LHCN-M2 (cell line): ENCODE measurements around the gene RGL3. TPM values are rescaled to one million over a fixed set of nuclear protein-coding genes. Genes with fewer than 3 reads are reported as not detected.
"Not testable (repeated sequence)": the region's sequence is repeated elsewhere in the genome, so short reads cannot be mapped to it uniquely, and the experiment has no call there.

Experiments
- DNase-seq: peaks from one replicate; pipeline ENCODE4 v3.0.0-alpha.2; 2012; ENCODE audit warnings: low read depth
- total RNA-seq: library from RNA; depleted of rRNA; stranded (reverse); fragments of >200 nt; gene quantifications from 2 replicates; pipeline ENCODE4 v1.2.3, GENCODE V29; 2014

The RGL3 gene
- total RNA-seq, 1 experiment from 2014 or later: 3.2 TPM

DNA sequence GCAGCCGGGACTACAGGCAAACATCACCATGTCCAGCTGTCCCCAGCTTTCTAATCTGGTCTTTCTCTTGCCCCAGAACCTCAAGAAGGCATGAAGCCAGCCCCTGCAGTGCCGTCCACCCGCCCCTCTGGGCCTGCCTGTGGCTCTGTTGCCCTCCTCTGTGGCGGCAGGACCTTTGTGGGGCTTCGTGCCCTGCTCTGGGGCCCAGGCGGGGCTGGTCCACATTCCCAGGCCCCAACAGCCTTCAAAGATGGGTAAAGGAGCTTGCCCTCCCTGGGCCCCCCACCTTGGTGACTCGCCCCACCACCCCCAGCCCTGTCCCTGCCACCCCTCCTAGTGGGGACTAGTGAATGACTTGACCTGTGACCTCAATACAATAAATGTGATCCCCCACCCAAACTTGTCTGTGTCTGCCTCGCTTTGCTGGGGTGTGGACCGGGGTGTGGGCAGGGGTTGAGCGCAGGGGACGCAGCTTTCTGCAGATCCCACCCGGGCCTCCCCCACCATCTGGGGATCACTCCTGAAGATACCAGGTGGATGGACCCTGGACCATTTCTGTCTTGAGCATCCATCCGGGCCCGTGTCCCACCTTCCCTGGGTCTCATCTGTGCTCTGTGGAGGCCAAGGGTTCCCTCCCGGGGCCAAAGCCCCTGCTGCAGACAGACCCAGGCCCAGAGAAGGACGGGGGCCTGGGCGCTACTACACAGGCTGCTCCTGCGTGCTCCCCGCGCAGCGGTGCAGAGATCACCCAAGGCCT, 31.6 kb upstream of the RGL3 start:
- no peak for DNase-seq

DNA sequence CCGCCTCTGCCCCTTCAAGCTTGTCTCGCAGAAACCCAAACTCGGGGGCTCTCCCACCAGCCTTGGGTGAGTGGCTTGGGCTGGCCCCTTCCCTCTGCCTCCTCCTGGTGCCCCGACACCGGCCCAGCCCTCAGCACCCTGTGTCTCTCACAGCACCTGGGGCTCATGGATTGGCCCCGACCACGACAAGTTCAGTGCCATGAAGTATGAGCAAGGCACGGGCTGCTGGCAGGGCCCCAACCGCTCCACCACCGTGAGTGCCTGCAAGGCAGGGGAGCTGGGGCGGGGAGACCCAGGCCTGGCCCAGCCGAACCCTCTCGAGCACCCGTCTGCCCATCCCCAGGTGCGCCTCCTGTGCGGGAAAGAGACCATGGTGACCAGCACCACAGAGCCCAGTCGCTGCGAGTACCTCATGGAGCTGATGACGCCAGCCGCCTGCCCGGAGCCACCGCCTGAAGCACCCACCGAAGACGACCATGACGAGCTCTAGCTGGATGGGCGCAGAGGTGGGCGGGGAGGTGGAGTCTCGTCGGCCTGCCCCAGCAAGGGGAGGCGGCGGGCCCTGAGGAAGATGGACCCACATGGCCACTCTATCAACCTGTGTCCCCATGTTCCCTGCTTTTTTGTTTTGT, 29.9 kb upstream of the RGL3 start:
- DNase-seq: no peak

DNA sequence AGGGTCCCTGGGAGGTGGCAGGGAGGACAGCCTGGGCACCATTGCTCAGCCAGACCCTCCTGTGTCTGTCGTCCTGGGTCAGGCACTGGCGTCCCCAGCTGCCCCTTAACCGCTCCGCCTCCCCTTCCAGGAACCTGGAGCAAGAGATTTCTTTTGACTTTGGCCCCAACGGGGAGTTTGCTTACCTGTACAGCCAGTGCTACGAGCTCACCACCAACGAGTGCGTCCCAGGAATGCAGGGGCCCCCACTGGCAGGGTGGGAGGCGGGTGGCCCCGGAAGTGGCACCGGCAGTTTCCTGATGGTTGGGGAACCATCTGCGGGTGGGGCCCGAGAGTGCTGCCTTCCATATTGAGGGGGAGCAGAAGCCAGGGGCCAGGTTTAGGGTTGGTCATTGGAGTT, 29.3 kb upstream of the RGL3 start:
- DNase-seq: no peak

DNA sequence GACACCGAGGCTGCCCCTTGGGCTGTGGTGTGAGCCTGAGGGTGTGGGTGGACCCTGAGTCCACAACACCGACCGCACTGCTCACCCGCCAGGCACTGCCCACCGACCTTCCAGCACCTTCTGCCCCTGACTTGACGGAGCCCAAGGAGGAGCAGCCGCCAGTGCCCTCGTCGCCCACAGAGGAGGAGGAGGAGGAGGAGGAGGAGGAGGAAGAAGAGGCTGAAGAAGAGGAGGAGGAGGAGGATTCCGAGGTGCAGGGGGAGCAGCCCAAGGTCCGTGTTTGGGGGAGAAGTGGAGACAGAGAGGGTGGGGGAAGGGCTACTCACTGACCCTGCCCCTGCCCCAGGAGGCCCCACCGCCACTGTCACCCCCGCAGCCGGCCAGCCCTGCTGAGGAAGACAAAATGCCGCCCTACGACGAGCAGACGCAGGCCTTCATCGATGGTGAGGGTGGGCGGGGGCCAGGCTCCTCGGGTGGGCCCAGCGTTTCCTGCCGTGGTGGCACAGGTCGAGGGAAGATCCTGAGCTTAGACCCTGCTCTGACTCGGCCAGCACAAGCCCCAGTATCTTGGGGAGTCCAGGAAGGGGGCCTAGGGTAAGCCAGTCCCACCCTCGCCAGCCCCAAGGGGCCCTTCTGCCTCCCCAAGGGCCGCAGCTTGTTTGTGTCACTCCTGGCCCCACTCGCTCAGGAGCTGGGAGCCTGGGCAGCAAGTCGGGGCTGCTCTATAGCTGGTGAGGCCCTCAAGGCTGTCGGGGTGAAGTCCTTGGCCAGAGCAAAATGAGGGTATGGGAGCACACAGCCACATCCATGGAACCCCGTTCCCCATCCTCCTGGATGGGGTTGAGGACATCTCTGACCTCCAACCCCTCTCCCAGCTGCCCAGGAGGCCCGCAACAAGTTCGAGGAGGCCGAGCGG, 28.5 kb upstream of the RGL3 start:
- no peak for DNase-seq

DNA sequence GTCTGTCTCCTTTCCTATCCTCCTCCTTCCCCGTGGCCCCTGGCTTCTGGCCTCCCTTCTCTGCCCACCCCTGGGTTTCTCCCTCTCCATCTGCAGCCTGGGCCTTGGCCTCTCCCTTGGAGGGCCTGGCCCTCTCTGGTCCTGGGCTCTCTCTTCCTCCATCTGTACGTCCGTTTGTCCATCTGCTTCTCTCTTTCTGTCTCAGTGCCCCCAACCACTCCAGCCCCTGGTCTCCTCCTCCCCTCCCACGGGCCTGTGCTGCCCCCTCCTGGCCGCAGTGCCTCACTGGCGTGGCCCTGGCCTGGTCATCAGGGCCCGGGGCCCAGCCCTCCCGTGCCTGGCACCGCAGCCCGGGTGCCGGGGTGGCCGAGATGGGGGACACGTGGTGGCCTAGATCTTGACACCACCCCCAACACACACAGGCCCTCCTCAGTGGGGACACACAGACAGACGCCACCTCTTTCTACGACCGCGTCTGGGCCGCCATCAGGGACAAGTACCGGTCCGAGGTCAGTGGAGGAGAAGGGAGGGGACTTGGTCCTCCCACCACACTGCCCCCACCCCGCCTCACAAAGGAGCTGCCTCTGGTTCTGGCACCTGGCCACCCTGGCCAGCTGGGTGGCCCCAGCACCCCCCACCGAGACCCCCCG, 27.7 kb upstream of the RGL3 start:
- no peak for DNase-seq

DNA sequence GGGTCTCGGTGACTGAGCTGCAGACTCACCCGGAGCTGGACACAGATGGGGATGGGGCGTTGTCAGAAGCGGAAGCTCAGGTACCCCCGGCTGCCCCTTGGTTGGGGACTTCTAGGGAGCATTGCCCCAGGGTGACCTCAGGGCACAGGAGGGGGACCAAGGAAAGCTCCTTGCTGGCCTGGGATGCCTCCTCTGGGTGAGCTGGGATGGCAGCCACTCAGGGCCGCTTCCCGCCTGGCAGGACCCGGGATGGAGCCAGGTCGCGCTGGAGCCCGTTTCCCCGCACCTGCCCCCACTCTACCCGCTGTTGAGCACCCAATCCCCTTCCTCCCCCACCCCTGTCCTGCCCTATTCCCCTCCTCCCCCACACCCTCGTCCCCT, 27.1 kb upstream of the RGL3 start:
- DNase-seq: no peak

DNA sequence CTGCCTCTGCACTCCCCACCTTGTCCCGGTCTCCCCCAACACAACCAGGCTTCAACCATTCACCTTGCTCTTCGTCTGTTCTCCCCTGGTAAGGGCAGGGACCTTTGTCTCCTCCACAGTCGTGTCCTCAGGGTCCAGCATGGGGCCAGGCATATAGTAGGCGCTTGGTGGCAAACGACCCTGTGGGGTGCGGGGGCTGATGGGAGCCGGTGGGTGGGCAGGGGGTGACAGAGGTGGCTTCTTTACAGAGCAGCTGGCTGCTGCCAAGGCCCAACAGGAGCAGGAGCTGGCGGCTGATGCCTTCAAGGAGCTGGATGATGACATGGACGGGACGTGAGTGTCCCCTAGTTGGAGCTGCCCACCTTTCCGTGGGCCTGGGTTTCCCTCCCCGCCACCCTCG, 26.0 kb upstream of the RGL3 start:
- DNase-seq: no peak

DNA sequence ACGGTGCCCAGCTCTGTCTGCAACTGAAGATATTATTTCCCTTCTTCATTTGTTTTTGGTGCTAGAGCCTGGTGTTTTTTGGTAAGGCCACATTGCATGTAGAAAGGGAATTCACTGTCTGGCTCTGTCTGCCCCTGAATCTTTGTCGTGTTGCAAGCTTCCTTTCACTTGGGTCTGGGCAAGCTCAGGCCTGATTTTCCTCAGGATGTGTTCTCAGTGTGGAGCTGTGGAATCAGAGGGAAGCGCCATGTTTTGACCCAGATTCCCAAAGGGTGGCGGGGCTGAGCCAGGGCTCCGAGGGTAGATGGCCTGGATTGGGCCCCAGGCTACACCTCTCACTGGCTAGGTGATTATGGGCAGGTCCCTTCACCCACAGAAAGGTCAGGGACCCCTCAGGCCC, 24.9 kb upstream of the RGL3 start:
- DNase-seq: no peak

DNA sequence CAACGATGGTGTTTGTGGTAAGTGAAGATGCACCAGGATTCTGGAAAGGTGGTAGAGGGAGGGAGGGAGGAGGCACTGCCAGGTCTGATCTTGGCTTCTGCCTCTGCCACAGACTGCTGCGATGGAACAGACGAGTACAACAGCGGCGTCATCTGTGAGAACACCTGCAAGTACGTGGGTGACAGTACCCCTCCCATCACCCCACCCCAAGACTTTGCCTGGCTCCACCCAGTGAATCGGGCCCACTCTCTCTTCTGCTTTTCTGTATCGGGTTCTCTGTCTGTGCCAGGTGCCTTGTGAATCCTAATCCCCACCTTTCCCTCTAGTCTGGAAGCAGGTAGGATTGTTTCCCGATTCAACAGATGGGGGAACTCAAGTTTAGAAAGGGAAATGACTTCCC, 18.8 kb upstream of the RGL3 start:
- DNase-seq: no peak

DNA sequence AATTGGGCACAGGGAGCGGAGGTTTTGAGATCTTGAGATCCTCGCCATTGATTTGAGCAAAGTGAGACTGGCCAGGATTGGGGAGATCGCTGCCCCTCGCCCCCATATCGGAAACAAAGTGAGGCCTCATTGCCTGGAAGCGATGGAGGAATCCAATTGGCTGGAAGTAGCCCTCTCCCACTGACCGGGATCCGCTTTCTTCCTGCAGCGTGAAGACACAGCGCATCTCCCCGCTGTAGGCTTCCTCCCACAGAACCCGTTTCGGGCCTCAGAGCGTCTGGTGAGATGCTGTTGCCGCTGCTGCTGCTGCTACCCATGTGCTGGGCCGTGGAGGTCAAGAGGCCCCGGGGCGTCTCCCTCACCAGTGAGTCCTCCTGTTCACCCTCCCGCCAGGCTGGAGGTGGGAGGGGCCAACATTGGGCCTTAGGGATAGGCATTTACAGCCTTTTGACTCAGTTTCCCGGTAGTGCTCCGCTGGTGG, 16.8 kb upstream of the RGL3 start:
- DNase-seq: peak; percentile 30

DNA sequence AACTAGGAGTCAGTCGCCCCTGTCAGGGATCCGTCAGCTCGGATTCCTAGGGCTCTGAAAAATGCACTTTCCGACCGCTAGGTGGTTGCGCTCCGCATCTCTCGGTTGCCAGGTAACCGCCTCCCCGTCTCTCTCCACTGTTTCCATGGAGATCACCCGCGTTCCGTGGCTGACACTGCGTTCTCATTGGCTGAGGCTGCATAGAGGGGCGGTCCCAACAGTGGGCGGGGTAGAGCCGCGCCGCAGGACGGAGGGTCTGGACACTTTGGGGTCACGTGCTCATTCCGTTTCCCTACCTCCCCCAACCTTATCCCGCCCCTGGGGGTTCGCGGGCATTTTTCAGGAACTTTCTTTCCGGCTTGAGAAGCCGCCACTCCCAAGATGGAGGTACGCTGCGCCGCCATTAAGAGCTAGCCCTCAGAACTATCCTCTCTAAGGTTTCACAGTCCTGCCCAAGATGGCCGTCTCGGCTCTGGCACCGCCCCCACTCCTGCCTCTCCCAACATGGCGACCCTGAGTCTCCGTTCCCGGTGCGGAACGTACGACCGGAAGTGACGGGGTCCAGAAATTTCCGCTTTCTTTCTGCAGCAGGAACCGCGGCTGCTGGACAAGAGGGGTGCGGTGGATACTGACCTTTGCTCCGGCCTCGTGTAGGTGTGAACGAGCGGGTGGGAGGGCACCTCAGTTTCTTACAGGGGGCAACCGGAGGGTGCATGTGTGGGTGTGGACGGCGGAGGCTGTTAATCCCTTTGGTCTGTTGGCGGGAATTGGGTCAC, 16.1 kb upstream of the RGL3 start, which contains the start of the genes ODAD3 and PRKCSH:
TSS of gene ODAD3 (minus strand) at position 65 of the 776 bp plus-strand sequence. CDS start 105 bp downstream, outside the sequence.
TSS of gene PRKCSH (plus strand) at position 579 of the 776 bp plus-strand sequence. CDS start 483 bp downstream, outside the sequence.
- DNase-seq: peak; percentile 100

DNA sequence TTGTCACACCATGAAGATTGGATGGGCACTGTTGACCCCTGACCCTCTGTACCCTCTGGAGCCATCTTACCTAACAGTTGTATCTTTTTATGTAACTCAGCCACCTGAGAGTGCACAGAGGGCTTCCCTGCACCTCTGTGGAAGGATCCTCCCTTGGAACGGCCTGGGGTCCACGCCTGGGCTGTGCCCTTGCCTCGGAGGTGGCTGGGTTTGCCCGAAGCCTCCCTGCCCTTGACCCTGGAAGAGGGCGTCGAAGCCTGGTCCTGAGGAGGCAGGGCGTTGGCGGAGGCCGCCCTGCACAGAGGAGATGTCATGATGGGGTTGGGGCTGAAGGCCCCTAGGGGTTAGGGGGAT, 15.6 kb upstream of the RGL3 start:
- no peak for DNase-seq

DNA sequence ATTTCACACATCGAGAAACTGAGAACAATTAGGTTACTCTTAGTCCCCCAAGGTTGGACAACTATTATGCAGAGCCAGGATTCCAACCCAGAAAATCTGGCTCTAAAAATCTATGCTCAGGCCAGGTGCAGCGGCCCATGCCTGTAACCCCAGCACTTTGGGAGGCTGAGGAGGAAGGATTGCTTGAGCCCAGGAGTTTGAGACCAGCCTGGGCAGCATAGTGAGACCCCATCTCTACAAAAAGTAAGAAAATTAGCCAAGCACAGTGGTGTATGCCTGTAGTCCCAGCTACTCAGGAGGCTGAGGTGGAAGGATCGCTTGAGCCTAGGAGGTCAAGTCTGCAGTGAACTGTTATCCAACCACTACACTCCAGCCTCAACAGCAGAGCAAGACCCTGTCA, 14.4 kb upstream of the RGL3 start:
- DNase-seq: not testable (repeated sequence)

DNA sequence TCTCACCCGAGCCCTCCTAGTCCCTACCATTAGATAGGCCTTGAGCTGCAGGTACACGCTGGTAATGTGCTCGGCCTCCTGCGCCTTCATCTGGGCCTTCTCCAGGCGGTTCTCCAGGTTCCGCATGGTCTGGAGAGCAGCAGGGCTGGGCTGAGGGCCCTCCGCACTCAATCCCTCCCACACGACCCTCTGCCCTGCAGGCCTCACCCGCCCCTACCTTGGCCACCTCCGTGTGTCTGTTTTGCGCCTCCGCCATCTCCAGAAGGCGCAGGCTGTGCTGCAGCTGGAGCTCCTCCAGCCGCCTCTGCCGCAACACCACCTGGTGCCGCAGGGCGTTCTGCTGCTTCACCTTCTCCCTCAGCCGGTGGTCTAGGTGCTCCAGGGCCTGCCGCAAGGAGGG, 7.5 kb upstream of the RGL3 start:
- DNase-seq: no peak

DNA sequence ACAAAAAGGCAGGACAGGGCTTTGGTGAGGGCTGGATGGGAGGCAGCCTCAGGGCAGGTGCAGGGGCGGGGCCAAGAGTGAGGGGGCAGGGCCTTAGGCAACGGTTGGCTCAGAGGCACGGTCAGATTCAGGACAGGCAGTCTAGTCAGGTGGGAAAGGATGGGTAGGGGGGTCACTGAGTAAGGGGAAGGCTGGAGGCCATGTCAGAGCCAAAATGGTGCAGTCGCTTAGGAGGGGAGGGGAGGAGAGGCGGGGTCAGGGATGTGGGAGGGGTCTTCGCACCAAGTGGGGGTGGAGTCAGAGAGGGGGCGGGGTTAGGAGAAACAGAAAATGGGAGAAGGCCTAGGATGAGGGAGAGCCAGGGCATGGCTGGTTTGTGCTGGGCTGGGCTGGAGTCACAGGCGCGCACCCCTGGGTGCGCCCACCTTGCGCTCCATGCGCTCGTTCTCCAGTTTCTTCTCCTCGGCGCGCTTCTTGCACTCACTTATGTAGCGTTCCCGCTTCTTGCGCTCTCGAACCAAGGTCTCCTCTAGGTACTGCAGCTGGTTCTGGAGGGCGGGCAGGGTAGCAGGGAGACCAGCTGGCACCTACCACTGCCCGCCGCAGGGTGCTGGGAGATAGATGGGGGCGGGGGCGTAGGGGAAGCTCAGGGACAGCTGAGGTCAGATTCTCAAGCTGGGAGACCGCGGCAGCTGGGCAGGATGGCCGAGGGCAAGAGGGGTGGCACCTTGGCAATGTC, 6.8 kb upstream of the RGL3 start:
- no peak for DNase-seq

DNA sequence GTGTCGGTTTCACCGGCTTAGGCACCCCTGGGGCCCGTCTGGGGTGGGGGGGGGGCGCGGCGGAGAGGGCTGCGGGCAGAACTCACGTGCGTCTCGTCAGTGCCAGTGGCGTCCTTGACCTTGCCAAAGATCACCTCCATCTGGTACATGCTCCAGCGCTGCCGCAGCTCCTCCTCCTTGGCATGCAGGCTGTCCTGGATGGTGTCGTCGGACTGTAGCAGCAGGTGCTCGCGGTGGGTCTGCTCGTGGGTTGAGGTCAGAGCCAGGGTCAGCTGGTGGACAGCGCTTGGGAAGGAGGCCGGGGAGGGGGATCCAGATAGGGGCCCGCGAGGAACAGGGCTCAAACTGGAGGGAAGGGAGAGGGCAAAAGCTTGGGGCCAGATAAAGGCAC, 4.7 kb upstream of the RGL3 start:
- DNase-seq: no peak

DNA sequence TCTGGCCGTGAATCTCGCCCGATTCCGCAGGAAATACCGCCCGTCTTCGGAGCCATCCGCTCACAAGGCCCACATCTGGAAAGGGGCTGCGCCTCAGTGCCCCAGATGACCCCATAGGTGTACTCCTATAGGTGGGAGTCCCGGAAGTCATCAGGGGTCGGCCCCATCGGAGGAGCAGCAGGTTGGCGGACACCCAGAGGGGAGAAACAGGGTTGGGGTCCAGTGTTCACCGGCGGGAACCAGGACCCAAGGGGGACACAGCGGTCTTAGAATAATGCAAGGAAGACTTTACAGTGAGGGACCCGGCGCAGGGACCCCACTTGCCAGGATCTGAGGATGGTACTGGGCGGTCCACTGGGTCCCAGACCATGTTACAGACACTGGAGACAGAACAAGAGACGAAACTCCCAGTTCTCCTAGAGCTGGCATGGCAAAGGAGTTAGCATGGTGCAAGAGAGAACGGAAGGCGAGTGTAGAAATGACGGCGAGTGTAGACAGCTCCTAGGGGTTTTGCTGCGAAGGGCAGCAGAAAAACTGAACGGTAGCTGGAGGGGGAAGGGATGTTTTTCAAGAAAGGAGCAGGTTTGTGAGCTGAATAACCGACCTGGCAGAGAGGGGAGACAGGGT, 4.2 kb upstream of the RGL3 start:
- DNase-seq: no peak

DNA sequence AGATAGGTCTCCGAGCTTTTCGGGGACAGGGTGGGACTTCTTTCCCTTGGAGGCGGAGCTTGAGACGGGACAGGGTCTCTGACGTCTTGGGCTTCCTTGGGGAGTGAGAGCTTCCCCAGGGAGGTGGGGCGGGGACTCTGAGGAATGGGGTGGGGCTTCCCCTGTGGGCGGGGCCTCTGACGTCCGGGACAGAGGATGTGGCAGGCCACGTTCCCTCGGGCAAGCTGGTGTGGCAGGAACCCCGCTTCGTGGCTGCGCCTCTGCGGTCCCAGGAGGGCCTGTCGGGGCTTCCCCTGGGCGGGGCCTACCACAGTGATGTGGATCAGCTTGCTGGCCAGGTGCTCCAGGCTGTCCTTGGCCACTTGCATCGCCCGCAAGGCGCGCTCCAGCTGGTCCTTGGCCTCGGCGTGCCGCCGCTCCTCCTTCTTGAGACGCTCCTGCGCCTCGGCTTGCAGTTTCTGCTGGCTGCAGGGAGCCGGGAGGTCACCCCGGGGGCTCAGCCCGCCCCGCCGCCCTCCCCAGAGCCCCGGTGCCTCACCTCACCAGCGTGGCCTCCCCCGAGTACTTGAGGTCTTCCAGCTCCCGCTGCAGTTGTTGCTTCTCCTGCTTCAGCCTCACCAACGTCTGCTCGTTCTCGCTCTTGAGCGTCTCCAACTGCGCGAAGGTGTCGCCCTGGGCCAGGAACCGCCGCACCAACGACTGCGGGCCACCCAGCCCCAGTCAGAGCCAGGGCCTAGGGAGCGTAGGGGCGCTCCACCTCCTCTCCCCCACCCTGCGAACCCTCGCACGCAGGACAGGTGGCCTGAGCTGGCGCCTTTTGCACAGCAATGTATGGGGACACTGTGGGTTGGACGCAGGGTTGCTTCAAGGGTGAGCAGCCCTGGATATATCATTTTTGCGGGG, 3.3 kb upstream of the RGL3 start:
- no peak for DNase-seq
